ENCODE data around the gene PYGM.

PYGM gene

DNA sequence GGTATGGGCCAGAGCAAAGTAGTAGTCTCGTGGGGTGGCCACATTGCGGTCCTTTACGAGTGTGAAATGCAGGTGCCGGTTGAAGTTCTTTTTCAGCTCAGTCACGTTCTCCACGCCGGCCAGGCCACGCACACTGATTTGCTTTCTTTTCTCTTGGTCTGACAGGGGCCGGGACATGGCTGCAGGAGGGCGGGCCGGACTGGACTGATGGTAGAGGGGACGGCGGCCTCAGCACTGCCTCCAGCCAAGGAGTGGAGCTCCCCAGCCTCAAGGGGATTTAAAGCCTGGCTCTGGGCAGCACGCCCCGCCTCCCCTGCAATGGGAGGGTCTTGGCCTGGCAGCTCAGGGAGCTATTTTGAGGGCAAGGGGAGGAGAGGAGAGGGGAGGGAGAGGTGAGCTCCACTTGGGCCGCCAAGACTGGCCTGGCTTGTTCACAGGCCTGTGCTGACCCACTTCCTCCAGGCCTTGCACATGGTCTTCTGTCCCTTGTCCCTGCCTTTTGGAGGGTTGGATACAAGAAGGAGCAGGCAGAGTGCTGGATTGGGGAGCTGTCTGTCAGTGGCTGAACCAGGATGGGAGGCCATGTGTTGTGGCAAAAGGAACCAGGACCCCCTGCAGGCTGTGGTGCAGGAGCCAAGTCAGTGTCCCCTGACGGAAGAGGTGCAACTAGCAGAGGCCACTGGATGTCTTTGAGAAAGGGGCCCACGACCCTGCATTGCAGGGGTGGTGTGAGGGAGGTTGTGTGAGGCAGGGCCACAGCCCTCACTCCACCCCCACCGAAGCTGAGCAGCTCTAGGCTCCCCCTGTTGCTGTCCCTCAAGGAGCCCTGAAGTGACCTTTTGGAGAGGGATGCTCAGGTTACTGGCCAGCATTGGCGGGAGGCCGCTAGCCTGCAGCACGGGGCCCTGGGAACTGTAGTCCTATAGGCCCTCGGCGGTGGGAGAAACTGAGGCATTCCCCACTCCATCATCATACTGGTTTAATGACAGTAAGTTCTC, at the start of gene PYGM:
Gene PYGM (minus strand): TSS at position 253 of the 998 bp plus-strand sequence. CDS start 76 bp downstream, at position 177.
- no peak for DNase-seq (ENCODE audit: low read depth, low spot score)
- H3K27ac ChIP-seq: no peak within 1 kb of the TSS

DNA sequence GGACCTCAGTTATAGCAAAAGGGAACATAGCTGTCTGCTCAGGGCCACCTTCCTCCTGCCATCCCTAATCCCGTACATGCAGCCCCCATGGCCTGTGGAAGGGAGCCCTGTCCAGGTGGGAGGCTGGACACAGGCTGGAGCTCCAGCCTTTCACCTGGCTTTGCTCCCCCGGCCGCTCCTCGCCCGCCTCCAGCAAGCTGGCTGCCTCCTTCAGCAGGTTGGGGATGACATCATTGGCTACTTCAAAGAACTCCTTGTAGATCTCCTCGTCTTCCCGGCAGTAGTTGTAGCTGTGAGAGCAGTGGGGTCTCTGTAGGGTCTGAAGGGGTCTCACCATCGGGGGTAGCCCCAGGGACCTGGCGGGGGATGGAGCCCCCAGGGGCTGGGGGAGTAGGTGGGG, 45.7 kb upstream of the PYGM start:
- H3K27ac ChIP-seq: no peak overlapping the region
- DNase-seq (ENCODE audit: low read depth, low spot score): no peak

DNA sequence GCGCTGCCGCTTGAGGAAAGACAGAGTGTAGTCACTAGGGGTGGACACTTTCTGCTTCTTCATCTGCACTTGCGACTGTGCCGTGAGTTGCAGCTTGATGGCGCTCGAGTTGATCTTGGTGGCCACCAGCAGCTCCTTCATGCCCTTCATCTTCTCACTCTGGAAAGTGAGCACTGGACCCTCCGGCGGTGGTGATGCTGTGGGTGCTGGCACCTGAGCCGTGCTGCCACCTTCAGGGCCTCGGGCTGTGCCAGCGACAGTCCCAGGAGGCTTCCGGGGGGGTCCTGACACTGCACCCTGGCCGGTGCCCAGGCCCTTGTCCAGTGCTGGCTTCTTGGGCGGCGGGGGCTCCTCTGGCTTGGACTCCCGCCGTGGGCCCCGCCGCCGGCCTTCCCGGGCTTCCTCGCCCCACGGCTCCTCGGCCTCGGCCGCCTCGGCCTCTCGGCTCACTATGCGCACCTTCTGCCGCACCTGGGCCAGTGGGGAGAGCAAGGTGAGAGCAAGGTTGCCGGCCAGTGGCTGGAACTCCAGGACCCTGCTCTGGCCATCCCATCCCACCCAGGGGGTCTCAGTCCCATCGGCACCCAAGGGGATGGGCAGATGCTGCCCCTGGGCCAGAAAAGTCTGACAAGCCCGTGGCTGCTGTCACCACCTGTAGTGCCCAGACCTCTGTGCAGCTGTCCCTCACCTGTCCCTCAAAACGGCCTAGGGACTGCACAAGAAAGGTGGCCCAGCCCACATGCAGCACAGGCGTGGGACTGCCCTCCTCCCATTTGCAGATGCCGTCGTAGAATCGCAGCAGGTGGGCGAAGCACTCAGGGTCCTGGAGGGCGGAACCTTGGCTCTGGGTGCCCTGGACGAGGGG, 44.8 kb upstream of the PYGM start:
- DNase-seq (ENCODE audit: low read depth, low spot score): no peak
- peak overlapping the region; percentile 88 for H3K27ac ChIP-seq

DNA sequence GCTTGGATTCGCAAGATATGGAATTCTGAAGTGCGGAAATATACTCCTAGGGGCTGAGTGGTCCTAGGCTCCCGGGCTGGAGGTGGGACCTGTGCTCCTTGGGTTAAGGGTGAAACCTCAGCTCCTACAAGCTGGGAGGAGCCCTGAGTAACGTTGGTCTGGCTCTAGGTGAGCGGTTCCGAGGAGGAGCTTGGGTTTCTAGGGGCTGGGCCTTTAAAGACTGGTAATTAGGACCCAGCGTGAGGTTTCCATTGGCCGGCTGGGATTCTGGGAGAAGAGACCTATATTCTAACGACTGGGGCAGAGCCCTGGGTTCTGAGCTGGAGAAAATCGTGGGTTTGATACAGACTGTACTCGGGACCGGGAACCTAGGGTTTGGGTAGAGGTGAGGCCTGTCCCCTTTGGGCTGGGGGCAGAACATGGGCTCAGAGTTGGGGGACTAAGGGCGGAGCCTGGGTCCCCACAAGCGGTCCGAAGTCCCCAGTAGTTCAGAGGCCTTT, 44.1 kb upstream of the PYGM start:
- peak overlapping the region; percentile 88 for H3K27ac ChIP-seq
- no peak for DNase-seq (ENCODE audit: low read depth, low spot score)

DNA sequence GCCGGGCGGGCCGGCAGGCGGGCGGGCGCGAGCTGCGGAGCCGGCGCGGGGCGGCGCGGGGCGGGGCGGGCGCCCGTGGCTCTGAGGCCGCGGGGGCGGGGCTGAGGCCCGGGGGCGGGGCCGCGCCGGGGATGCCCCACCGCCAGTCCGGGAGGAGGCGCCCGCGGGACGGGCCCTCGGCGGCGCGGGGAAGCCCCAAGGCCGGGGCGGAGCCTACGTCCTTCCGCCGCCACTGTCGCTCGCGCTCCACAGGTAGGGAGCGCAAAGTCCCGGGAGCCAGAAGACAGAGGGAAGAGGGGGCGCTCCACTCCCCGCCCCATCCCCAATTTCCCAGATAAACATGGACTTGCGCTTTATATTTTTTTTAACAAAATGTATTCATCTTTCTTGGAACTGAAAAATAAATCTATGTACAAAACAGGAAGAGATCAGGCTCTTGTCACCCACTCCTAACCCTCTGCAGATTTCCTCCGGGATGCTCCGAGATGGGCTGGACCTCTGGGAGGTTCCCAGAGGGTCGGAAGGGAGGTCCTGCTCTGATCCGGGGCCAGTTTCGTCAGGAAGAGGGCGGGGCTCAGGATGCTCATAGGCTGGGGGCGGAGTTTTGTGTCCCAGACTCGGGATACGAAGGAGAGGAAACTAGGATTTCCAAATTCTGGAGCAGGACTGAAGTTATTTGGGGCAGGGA, 43.5 kb upstream of the PYGM start, which contains the start of gene MAP4K2:
Gene MAP4K2 (minus strand): TSS at position 57 of the 688 bp plus-strand sequence. CDS start 65 bp downstream, outside the sequence.
- peak; percentile 5 for DNase-seq (ENCODE audit: low read depth, low spot score)

DNA sequence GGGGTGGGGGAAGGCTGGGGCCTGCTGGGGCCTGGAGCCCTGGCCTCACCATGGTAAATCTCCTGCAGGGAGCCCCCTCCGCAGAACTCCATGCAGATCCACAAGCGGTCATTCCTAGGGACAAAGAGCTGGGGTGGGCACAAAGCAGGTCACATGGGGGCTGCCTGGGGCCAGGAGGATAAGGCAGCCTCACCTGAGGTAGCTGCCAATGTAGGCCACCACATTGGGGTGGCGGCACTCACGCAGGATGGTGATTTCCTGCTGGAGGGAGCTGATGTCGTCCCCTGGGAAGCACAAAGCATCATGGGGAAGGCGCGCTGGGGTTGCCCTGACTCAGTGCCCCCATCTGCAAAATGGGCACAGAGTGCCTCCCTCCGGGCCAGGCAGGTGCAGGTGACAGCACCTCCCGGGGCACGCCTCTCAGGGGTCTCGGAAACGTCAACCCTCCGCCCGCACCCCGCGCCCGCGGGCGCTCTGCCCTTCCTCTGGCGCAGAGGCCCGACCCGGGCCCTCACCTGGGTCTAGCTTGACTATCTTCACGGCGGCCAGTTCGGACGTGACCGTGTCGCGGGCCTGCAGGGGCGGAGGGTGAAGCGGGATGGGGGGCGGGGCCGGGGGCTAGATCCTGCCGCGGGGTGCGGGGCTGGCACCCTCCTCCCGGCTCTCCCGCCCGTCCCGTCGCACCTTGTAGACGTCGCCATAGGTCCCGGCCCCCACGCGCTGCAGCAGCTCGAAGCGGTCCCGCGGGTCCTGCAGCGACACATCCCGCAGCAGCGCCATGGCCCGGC, 42.8 kb upstream of the PYGM start:
- no peak overlapping the region for H3K27ac ChIP-seq

More for the DNA sequence above, 43.5 kb upstream of the PYGM start, which contains the start of gene MAP4K2:
- peak within 1 kb of the TSS; percentile 88 for H3K27ac ChIP-seq

DNA sequence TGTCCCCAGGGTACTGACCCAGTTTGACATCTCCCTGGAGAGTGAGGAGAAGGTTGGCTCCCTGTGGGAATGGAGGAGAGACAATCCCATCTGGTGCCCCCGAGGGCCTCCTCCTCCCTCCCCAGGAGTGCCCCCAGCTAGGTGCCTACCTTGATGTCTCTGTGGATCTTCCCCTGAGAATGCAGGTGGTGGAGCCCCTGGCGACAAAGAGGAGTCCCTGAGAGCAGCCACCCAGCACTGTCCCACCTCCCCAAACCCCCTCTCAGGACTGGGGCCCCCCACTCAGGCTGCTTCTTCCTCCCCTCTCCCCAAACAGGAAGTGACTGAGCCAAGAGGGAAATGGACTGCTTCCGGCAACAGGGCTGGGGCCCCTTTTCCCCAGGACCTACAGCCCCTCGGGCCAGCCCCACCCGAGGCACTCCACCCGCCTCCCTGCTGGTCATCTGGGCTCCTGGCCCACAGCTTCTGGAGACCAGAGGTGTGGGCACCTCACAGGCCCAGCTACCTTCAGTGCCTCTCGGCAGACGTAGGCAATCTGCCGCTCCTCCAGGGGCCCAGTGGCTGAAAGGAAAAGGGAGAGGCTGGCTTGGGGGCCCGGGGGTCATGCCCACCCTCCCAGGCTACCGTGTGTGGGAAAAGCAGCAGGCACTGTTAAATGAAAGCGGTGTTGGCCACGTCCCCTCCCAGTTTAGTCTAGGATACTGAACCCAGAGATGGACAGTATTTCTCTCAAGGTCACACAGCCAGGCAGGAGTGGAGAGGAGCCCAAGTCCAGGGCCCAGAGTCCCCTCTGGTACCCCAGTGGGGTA, 42.0 kb upstream of the PYGM start:
- no peak for DNase-seq (ENCODE audit: low read depth, low spot score)
- H3K27ac ChIP-seq: no peak overlapping the region

More for the DNA sequence above, 42.8 kb upstream of the PYGM start:
- no peak for DNase-seq (ENCODE audit: low read depth, low spot score)

DNA sequence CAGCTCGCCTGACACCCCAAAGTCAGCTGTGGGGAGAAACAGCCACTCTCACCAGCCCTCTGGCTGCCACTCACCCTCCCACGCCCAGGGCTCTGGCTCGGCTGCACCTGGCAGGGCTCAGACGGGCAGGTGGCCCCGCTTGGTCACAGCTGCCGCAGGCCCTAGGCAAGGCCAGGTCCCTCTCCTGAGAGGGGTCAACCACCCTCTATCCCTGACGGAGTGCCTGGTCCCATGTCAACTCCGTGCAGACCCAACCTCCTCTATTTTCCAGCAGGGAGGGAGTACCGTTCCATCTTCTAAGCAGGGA, 41.3 kb upstream of the PYGM start:
- H3K27ac ChIP-seq: no peak overlapping the region
- DNase-seq (ENCODE audit: low read depth, low spot score): no peak

DNA sequence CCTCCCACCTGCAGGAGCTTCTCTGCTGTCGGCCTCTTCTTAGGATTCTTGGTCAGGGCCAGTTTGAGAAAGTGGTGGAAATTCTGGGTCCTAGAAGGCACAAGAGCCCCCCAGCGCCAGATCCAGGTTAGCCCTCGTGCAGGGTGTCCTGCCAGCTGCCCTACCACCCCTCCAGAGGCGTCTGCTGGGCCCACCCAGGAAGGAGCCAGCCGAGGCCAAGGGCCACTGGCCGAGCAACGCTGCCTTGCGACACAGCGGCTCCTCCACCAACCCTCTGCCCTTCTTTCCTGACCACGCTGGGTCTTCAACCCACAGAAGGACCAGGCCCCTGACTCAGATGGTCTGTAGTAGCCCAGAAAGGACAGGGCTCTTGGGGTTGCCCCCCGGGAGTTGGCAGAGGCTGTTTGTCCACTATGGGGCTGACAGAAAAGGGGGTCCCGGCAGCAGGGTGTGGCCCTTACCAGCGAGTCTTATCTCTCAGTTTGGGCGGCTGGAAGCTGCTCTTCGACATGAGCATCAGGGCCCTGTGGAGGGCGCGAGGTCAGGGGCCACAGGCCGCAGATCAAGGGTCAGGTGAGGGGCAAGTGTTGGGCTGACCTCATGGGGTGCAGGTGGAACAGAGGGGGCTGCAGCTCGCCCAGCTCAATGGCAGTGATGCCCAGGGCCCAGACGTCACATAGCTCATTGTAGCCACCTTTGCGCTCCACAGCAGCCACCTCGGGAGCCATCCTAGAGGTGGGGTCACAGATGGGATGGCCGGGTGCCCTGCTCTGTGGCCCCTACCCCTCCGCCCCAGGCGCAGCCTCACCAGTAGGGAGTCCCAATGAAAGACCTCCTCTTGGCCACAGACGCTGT, 40.8 kb upstream of the PYGM start:
- DNase-seq (ENCODE audit: low read depth, low spot score): no peak

DNA sequence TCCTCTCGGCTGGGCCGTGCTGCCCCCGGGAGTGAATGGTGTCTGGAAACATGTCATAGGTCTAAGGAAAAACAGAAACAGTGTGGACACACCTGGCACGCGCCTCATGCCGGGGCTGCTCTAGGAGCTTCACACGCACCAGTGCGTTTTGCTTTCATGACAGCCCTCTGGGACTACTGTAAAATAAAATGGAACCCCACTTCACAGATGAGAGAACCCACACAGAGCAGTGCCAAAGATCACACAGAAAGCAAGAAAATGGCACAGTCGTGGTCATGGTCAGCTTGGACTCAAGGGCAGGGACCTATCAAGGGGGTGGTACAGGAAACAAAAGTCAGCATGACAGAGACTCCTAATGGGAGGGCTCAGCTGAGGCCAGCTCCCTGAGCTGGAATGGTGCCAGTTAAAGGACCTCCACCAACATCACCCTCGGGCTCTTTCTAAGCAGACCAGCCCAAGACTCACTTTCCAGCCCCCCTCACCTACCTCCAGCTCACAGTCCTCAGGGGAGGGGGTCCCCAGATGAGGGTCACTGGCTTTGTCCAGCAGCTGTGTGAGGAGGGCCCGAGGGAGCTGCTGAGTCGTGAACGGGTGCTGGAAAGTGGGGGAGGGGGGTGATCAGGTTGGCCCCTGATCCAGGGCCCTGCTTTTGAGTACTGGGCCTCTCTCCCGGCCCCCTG, 40.0 kb upstream of the PYGM start:
- DNase-seq (ENCODE audit: low read depth, low spot score): no peak
- no peak overlapping the region for H3K27ac ChIP-seq

More for the DNA sequence above, 40.8 kb upstream of the PYGM start:
- H3K27ac ChIP-seq: no peak overlapping the region

DNA sequence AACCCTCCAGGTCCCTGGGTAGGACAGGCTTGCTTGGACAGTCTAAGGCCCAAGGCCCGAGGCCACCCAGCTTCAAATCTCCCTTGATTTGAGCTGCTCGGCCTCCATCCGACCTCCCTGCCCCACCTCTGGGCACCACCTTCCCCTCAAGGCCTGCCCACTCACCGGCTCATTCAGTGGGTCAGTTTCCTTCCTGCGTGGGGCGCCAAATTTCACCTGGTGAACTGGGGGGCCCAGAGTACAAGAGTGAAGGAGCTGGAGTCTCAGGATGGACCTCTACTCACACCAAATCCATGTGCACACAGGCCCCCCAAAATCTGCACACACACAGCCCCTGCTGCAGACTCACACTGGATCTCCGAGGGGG, 39.5 kb upstream of the PYGM start:
- no peak overlapping the region for H3K27ac ChIP-seq
- DNase-seq (ENCODE audit: low read depth, low spot score): no peak

DNA sequence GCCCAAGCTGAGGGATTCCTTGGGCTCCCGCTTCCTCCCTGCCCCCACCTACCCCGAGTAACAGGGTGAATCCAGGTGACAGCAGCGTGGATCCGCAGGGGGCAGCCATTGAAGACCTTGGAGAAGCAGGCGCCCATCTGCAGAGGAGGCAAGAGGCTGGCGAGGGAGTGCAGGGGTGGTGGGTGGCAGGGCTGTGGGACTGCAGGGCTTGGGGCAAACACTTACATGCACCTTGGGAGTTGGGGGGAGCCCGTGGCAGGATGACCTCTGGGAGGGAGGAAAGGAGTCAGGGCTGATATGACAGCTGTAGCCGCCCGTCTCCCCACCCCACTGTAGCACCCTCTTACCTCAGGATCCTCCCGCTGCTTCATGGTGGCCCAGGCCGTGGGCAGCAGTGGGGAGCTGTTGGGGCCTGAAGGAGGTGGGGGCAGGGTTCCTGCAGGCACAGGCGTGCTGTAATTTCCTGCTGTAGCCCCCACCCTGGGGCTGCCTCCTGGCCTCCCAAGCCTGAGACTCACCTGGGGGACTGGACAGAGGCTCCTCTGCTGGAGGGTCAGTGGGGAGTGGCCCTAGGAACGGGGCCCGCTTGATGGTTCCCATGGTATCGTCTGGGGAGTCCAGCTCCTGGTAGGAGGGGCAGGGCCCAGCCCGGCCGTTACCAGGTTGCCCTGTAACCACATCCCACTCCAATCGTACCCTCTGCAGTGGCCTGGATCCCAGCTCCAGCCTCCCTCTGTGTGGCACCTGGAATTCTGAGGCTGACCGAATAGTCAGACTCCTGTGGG, 37.2 kb upstream of the PYGM start:
- no peak for DNase-seq (ENCODE audit: low read depth, low spot score)

DNA sequence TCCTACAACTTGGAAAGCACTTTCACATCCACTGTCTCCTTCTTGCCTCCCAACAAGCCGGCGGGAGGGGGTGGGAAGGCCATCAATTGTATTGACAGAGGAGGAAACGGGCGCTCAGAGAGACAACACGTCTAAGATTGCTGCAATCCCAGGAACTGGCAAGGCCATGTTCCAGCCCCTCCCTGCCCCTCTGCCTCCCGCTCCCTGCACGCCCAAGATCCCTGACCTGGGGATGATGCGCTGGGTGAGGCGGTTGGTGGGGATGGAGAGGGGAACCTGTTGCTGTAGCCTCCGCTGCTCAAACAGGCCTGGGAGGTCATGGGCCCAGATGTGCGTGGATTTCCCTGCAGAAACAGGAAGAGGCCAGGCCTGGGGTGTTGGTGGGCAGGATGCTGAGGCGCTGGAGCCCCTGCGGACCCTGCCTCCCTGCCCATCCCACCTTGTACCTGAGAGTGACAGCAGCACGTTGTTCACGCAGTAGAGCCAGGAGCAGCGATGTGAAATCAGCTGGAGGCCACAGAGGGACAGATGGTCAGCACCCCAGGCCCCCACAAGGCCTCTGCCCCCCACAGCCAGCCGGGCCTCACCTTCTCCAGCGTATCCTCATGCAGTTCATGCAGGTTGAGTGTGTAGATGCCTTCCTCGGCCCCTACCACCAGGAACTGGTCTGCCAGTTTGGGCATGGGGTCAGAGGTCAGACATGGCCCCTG, 36.4 kb upstream of the PYGM start:
- no peak for DNase-seq (ENCODE audit: low read depth, low spot score)
- H3K27ac ChIP-seq: no peak overlapping the region

More for the DNA sequence above, 37.2 kb upstream of the PYGM start:
- no peak overlapping the region for H3K27ac ChIP-seq

DNA sequence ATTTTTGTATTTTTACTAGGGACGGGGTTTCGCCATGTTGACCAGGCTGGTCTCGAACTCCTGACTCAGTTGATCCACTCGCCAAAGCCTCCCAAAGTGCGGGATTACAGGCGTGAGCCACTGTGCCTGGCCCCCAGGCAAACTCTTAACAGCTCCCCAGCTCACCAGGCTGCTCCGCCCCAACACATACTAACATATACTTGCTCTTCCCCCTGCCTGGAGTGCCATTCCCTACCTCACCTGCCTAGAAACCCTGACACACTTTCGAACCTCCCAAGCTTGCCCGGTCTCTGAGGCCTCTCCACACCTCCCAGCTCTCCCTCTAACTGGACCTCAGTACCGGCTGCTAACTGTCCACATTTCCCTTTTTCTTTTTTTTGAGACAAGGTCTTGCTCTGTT, 34.8 kb upstream of the PYGM start:
- no peak for DNase-seq (ENCODE audit: low read depth, low spot score)
- no peak overlapping the region for H3K27ac ChIP-seq

DNA sequence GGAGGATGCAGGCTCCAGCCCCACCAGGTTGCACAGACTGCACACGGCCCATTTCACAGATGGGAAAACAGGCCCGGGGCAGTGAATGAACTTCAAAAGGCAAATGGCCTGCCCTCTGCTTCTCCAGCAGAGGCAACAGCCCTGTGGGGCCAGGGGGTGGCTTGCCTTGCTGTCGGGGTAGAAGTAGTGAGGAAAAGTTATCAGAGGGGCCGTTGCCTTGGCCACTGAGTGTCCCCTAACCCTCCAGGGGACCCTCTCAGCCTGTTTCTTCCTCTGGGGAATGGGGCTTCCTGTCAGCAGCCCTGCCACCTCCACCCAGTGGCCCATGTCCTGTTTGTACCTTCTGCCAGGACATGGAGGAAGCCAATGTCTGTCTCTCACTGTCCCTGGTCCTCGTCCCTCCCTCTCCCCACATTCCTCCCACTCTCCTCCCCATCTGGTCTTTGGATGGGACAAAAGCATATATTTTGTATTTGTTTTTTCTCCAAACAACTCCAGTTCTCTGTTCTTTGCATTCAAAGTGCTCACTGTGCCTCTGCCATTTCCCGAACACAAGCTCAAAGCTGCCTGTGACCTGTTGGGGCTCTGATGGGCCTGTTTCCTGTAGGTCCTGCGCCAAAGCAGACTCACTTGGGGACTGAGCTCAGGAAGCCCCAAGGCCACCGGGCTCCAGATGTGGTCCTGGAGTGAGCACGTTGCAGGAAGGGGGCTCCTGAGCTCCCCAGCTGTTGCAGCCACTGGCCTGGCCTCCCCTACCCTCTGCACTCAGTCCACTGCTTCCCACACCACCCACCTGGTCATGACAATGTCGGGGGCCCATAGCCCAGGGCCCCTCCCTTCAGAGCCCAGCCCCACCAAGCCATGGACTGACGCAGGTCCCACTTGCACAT, 33.7 kb upstream of the PYGM start:
- no peak for DNase-seq (ENCODE audit: low read depth, low spot score)
- H3K27ac ChIP-seq: no peak overlapping the region

Data from epithelial cell of prostate (primary cell).